ENCODE results near the gene CD300H.

Gene CD300H

DNA sequence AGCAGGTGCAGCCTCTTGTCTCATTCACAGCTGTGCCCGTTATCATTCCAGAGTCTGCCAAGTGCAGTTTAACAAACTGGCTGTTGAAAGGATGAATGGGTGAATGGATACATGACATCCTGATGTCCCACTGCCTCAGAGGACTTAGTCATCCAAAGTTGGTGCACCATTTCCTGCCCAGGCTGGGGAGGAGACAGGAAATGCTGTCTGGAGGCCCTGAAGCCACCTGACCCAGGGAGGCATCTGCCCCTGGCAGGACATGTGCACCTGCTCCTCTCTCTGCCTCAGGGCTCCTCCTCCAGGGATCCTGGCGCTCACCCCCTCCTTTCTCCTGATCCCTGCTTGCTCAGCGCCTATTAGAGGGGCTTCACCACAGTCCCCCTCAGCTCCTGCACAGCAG, 19.6 kb downstream of the CD300H start:
- DNase-seq = no peak

DNA sequence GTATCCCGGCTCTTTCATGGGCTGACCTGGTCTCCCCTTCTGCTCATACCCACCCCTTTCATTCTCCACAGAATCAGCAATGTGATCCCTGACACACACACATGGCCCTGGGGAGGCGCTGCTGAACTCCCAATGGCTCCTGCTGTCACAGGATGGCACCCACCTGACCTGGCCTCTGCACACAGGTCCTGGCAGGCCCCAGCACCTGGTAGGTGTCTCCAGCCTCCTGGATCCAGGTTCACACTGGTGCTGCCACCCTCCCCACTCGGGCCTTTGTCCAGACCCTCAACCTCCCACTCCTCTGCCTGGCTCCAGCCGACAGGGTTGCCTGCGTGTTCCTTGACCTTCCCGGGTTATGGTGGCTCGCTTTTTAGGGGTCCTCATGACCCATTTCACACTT, 20.0 kb downstream of the CD300H start:
- no peak for DNase-seq

DNA sequence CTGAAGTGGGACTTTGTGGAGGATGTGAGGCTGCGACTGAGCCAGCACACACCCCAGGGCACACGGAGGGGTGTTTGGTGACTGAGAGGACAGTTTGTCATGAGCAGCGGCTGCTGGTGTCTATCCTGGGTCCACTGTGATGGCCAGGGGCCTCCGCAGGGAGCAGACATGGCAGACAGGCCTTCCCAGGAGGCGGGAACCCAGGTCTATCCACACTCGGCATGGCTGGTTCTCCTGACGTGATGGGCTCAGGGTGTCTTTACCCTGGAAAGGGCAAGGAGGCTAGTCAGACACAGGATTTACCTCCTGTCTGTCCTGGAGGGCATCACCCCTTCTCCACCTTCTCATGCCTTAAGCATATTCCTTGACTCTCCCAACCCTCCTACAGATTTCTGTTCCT, 20.7 kb downstream of the CD300H start:
- no peak for DNase-seq

DNA sequence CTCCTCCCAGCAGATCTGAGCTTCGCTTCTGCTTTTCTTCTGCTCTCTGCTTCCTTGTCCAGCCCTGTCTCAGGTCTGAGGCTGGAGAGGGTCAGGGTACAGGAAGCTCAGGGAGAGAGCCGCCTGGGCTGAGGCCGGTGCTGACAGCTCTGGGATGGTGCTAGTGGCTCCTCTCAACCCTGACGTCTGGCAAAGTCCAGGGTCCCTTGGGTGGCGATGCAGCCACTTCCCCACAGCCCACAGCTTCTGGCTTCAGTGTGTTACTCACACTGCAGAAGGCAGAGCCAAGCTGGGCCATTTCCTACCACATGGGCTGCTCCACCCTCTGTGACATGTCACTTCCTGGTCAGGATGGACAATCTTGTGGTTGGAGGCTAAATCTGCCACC, 21.5 kb downstream of the CD300H start, which contains the start of gene CD300C:
Gene CD300C, minus strand, starts transcription at position 273 of the 388 bp plus-strand sequence. CDS start 333 bp downstream, outside the sequence.
- no peak for DNase-seq

DNA sequence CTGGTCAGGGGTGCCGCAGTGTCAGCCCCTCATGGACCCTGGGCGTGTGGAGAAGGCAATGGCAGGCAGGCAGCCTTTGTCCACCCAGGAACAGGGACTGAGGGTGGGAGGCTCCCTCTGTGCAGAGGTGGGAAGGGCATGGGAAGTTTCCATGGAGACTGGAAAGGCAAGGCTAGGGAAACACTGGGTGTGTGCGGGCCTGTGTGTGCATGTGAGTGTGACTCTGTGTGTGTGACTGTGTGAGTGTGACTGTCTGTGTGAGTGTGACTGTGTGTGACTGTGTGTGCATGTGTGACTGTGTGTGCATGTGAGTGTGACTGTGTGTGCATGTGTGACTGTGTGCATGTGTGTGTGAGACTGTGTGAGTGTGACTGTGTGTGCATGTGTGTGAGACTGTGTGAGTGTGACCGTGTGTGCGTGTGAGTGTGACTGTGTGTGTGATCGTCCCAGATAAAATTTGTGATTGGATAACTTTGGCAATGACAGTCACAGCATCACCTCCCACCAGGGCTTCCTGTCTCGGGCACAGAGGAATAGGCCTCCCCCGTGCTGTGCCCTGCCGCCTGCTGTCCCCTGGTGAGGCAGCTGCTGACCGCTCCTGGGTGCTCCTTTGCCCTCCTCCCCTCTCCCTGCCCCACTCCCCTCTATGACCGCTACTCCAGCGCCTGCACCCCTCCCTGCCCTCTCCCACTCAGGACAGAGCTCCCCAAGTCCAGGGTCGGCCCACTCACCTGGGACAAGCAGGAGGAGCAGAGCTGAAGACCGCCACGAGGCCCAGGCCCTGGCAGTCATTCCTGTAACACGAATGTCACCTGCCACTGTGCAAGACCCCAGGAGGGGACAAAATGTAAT, 22.1 kb downstream of the CD300H start:
- DNase-seq = no peak

DNA sequence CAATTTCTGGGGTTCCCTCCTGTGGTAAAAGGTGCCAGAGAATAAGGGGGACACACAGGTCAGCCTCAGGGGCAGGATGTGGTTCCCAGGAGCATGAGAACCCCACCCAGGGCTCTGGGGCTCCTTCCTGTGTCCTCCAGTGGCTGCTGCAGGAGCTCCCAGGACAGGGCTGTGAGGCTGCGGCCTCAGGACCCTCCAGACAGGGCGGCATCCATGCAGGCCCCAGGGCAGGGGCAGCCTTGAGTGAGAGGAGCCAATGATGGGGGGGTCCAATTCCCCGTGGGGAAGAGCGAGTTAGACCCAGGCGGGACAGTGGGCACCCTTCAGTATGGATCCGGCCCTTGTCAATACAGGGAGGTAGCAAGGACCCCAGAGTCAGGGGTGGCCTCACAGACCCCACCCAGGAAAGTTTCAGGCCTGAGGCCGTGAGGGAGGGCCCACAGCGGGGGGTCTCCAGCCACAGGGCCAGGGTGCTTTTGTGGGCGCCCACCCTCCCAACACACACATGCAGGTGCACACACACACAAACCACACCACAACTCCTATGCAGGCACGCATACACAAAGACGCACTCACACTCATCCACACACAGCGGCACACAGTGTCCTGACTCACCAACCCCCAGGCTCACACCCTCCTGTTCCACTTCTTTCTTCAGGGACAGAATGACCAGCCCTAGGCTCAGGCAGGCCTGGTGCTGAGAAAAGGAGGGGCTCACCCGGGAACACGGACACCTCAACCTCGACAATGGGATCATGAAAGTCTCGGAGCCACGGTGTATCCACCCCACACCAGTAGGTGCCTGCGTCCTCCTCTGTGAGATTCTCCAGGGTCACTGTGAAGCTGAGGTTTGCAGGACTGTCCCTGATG, 23.2 kb downstream of the CD300H start:
- no peak for DNase-seq

DNA sequence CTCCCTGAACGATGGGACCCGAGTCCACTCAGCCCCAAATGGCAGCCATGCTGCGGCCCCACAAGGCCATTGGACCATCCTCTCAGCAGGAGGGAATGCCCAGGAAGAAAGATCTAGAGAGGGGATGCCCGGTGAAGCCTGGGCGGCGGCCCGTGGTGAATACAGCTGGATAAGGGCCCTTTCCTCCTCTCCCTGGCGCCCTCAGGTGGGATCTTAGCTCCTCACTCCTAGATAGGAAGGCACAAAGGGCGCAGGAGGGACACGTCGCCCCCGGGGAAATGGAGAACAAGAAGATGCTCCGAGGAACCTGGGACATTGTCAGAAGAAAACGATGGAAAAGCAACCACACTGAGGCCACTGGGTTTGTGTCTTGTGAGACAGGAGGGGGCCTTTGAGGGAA, 23.9 kb downstream of the CD300H start:
- DNase-seq = no peak

DNA sequence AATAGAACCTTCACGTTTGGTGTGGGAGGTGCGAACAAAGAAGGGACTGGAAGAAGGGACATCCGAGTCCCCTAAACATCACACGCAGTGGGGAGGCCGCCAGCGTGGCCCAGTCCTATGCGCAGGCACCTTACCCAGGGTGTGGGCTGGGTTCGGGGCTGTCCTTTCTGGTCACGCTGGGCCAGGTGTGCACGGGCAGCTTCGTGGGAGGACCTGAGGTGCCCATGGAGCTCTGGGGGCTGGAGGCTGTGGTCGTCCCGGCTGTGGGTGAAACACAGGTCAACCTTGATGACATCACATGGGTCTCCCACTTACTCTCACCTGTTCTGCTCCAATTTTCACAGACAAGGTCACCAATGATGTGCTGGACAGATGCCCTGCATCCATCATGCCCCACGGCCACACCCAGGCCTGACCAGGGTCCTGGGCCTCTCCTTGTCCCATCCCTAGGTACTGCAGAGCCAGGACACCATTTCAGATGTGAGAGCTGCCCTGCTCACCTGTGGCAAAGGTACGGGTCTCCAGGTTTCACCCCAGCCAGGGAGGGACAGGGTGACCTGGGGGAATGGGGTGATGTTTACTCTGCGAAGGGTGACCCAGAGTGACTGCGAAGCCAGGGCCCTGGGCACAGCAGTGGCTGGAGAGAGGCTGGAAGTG, 24.5 kb downstream of the CD300H start:
- DNase-seq = no peak

DNA sequence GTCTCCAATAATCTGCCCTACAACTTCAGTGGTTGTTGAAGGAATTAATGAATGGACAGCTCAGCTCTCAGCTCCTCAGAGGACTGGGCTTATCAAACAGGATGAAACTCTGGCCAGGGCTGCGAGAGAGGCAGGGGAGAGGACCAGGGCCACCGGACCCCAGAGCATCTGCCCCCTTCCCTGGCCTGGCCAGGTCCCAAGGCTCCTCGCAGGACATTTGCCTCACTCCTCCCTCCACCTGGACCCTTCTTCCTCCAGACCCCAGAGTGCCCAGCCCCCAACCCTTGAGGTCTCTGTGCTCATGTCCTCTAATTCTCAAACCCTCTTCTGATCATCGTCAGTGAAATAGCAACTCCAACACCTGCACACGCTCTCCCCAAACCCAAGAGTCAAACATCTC, 25.1 kb downstream of the CD300H start:
- DNase-seq = no peak

DNA sequence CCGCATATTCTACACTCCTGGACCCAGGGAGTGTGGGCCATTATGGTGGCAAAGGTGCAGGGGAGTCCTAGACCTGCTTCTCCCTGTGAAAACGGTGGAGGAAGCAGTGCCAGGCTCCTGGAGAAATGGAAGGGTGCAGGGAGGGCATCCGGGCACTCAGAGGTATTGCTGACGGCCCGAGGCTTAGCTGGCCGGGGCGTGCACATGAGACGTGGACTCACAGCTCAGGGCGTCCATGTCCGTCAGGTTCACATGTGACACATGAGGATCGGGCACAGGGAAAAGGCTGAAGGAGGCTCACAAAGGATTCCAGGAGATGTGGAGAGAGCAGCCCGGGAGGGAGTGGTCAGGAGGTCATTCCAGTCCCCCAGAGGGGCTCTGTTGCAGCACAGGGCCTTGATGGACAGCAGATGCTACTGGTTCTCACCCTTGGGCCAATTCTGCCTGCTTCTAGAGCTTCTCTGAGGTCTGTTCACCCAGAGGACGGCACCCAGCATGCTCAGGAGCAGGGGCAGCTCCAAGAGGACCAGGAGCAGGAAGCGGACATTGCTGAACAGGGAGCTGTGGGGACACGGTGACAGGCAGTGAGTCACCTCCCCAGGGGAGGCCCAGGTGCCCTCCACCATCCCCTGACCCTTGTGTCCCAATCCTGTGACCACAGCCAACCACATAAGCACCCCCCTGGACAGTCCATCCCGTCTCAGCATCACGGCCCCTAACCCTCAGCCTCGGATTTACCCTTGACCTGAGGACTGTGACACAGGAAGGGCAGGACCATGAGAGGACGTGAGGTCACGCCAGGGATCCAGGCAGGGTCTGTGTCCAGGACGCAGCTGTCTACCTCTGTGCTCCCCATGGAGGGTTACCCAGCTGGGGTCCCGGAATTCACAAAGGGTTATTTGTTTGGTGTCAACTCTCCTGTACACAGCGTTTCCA, 25.9 kb downstream of the CD300H start:
- DNase-seq = no peak

DNA sequence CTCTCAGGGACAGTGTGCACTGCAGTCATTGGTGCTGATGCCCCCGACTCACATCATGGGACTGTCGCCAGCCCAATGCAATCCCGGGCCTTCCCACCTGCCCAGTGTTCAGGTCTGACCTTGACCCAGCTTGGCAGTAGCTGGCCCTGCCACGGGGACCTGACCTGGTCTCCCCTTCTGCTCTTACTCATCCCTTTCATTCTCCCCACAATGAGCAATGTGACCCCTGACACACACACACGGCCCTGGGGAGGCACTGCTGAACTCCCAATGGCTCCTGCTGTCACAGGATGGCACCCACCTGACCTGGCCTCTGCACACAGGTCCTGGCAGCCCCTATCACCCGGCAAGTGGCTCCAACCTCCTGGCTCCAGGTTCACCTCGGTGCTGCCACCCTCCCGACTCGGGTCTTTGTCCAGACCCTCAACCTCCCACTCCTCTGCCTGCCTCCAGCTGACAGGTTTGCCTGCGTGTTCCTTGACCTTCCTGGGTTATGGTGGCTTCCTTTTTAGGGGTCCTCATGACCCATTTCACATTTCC, 28.0 kb downstream of the CD300H start:
- no peak for DNase-seq

DNA sequence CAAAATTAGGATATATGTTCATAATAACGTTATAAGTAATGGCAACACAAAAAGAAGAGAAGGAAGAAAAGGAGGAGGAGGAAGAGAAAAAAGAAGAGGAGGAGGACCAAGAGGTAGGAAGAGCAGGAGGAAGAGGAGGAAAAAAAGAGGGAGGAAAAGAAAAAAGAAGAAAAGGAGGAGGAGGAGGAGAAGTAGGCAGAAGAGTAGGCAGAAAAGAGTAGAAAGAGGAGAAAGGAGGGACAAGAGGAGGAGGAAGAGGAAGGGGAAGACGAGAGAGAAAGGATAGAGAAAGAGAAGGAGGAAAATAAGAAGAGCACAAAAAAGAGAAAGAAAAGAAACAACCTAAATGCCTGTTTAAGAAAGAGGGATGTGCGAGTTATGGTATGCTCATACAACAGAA, 30.4 kb downstream of the CD300H start:
- no peak for DNase-seq

DNA sequence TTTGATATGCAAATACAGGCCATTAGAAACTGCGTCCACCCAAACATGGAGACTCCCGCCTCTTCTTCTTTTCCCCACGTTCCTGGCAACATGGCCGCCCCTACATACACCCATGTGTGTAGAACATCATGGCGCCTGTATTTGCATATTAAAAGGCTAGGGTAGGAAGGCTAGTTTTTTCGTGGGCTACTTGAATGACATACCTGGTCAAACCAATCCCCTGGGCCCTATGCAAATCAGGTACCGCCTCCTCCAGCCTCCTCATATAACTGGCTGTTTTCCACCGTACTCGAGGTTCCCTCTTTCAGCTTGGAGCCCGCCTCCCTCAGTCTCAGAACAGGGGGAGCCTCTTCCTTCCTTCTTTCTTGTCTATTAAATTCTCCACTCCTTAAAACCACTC, 35.2 kb downstream of the CD300H start:
- no peak for DNase-seq

DNA sequence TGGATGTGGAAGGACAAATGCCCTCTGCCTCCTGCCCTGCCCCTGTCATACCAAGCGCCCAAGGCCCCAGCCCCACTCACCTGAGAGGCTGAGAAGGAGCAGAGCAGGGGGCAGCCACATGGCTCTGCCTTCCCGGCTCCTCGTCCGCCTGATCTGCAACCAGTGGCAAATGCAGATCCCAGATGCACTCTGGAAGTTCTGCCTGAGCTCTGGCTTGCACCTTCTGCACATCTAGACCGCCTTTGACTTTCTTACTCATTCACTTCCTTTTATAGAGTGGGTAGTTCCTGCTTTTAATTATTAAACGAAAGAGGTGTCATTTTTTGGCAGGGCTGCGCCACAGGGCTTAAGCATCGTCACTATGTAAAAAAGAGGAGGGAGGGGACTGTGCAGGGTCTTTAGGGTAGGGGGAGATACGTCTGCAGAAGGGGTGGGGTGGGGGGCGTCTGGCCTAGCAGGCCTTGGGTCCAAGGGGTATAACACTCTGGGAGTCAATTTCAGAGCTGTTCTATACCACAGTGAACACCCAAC, 36.0 kb downstream of the CD300H start, which contains the start of gene CD300LB:
Gene CD300LB, minus strand, starts transcription at position 245 of the 531 bp plus-strand sequence. Its CDS starts 125 bp downstream, at position 120.
- no peak for DNase-seq

DNA sequence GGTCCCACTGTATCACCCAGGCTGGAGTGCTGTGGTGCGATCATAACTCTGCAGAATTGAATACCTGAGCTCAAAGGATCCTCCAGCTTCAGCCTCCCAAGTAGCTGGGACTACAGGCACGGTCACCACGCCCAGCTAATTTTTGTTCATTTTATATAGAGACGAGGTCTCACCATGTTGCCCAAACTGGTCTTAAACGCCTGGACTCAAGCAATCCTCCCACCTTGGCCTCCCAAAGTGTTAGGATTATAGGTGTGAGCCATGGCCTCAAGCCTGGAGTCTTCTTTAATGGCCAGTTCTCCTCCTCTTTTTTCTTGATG, 36.5 kb downstream of the CD300H start:
- DNase-seq = no peak

DNA sequence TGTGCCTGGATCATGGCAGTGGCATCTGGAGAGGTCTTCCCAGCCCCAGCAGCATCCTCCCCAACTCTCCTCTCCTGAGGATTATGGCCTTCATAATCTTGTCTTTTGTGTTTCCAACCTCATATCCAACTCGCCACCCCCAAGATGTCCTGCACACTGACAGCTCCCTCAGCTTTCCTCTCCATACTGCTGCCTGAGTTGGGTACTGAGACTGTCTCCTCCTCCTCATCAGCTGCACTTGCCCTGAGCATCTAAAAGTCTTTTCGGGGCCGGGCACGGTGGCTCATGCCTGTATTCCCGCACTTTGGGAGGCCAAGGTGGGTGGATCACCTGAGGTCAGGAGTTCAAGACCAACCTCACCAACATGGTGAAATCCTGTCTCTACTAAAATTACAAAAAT, 38.1 kb downstream of the CD300H start:
- no peak for DNase-seq

DNA sequence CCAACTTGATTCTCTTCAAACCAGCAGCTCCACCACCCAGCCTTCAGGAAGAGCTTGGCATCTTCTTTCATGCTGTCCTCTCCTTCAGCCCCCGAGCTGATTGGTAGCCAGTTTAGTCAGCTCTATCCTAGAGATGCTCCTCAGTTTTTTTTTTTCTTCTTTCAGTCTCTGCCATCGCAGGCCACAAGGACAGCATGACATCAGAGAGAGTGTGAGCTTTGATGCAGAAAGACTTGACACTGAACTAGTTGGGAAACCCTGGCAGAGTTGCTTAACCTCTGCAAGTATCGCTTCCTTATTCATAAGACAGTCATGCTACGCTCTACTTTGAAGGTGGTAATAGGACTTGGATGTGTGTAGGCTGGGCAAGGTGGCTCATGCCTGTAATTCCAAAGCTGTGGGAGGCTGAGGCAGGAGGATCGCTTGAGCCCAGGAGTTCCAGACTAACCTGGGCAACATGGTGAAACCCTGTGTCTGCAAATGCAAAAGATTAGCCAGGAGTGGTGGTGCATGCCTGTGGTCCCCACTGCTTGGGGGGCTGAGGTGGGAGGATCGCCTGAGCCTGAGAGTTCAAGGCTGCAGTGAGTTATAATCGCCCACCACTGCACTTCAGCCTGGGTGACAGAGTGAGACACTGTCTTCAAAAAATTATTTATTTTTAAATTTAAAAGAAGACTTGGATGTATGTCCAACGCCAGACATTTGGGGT, 38.7 kb downstream of the CD300H start:
- DNase-seq = no peak

DNA sequence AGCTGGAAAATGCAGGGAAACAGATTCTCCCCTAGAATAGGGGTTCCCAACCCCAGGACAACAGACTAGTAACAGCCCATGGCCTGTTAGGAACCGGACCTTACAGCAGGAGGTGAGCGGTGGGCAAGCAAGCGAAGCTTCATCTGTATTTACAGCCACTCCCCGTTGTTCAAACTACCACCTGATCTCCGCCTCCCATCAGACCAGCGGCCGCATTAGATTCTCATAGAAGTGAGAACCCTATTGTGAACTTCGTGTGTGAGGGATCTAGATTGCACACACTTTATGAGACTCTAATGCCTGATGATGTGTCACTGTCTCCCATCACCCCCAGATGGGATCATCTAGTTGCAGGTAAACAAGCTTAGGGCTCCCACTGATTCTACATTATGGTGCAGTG, 39.6 kb downstream of the CD300H start:
- no peak for DNase-seq

DNA sequence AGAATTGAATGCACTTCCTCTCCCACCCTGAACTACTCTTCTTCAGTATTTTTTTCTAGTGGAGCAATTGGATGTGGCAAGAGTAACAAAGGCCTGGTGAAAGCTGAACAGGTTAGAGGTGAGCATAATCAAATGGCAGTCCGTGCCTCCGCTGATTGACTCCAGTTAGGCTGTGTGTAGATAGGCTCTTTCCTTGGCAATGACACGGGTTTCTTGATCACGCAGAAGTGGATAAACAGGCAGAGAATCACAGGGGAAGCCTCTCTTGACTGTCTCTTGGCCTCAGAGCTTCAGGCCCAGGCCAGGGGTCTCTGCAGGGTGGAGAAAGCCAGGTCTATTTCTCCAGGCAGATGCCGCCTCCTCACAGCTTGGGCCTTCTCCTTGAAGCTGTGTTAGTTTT, 40.2 kb downstream of the CD300H start:
- no peak for DNase-seq

DNA sequence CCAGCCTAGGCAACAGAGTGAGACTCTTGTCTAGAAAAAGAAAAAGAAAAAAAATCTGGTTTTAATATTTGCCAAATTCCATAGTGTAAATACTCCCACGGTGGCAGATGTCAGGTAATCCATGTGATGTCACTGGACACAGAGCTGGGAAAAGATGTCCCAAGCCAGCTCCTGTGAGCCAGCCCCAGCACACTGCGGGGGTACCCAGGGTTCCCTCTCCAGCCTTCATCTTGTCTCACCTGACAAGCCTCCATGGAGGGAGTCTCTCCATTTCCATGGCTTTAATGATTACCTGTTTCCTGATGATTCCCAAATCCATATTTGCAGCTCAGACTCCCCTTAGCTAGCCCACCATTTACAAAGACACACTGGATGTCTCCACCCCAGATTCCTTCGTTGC, 40.6 kb downstream of the CD300H start:
- no peak for DNase-seq

DNA sequence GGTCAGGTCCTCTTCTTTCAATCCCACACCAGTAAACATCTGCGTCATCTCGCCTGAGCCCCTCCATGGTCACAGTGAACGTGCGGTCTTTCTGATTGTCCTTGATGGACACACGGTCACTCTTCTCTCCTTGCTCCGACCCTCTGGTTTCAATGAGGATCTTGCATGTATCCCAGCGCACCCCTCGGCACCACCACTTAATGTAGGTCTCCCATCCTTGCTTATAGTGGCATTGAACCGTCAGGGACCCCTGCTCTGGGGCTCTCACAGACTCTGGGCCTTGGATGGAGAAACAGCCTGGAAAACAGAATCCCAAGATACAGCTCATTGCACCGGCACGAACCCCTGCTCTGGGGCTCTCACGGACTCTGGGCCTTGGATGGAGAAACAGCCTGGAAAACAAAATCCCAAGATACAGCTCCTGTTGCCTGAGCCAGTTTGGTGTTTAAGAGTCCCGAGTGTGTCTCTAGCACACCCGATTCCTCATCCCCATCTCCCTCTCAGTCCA, 41.5 kb downstream of the CD300H start:
- no peak for DNase-seq
